H9 (cell line): ENCODE data around the gene OSBPL10. TPM values are rescaled to one million over a fixed set of nuclear protein-coding genes. Genes with fewer than 3 reads are reported as not detected.

Experiments
- DNase-seq: peaks from one replicate; pipeline ENCODE4 v3.0.0-alpha.2; 2017
- H2AFZ ChIP-seq: one replicate; pipeline ENCODE4 v1.6.1; 2013; ENCODE audit warnings: mild to moderate bottlenecking, low read length, control low read depth, moderate library complexity
- H2AK5ac ChIP-seq: 2 replicates; pipeline ENCODE4 v1.6.1; 2013; ENCODE audit warnings: low read length, control low read depth, mixed read lengths; ENCODE audit not compliant: insufficient read length
- H2BK120ac ChIP-seq: one replicate; pipeline ENCODE4 v1.6.1; 2013; ENCODE audit warnings: low read depth, mild to moderate bottlenecking, low read length, control low read depth, inconsistent platforms; ENCODE audit not compliant: poor library complexity, severe bottlenecking
- H2BK12ac ChIP-seq: 2 replicates; pipeline ENCODE4 v1.6.1; 2013; ENCODE audit warnings: low read length, control low read depth, mixed read lengths, low read depth; ENCODE audit not compliant: insufficient read length
- H2BK15ac ChIP-seq: 2 replicates; pipeline ENCODE4 v1.6.1; 2013; ENCODE audit warnings: low read depth, low read length, control low read depth
- H2BK20ac ChIP-seq: one replicate; pipeline ENCODE4 v1.6.1; 2013; ENCODE audit warnings: low read depth, mild to moderate bottlenecking, low read length, control low read depth, inconsistent platforms; ENCODE audit not compliant: poor library complexity, severe bottlenecking
- H2BK5ac ChIP-seq: 2 replicates; pipeline ENCODE4 v1.6.1; 2013; ENCODE audit warnings: low read length, control low read depth, mixed read lengths; ENCODE audit not compliant: insufficient read length
- H3K14ac ChIP-seq: 2 replicates; pipeline ENCODE4 v1.6.1; 2013; ENCODE audit warnings: low read length, control low read depth; ENCODE audit not compliant: insufficient read depth
- H3K18ac ChIP-seq: 2 replicates; pipeline ENCODE4 v1.6.1; 2013; ENCODE audit warnings: low read depth, mild to moderate bottlenecking, mixed read lengths, low read length, control low read depth; ENCODE audit not compliant: insufficient read length
- H3K23ac ChIP-seq: 2 replicates; pipeline ENCODE4 v1.6.1; 2013; ENCODE audit warnings: low read length, control low read depth, mixed read lengths, low read depth; ENCODE audit not compliant: insufficient read length
- H3K23me2 ChIP-seq: 2 replicates; pipeline ENCODE4 v1.6.1; 2013; ENCODE audit warnings: low read depth, mild to moderate bottlenecking, mixed read lengths, low read length, control low read depth; ENCODE audit not compliant: insufficient read length, poor library complexity, severe bottlenecking
- H3K27ac ChIP-seq: 2 replicates; pipeline ENCODE4 v1.5.1; 2013; ENCODE audit warnings: low read length, control low read depth, mixed read lengths, low read depth; ENCODE audit not compliant: insufficient read length
- H3K27me3 ChIP-seq: 2 replicates; pipeline ENCODE4 v1.6.1; 2013; ENCODE audit warnings: low read length, control low read depth, inconsistent platforms; ENCODE audit not compliant: insufficient read depth
- H3K4ac ChIP-seq: 2 replicates; pipeline ENCODE4 v1.6.1; 2013; ENCODE audit warnings: low read depth, mild to moderate bottlenecking, control low read depth, inconsistent platforms, low read length, moderate library complexity
- H3K4me1 ChIP-seq: 2 replicates; pipeline ENCODE4 v1.6.1; 2013; ENCODE audit warnings: low read length, control low read depth, inconsistent platforms; ENCODE audit not compliant: insufficient read depth
- H3K4me2 ChIP-seq: 2 replicates; pipeline ENCODE4 v1.6.1; 2013; ENCODE audit warnings: low read length, control low read depth, mixed read lengths; ENCODE audit not compliant: insufficient read length, insufficient read depth
- H3K56ac ChIP-seq: 2 replicates; pipeline ENCODE4 v1.6.1; 2013; ENCODE audit warnings: low read depth, mild to moderate bottlenecking, mixed read lengths, low read length, control low read depth; ENCODE audit not compliant: insufficient read length
- H3K79me1 ChIP-seq: 2 replicates; pipeline ENCODE4 v1.6.1; 2013; ENCODE audit warnings: low read depth, mild to moderate bottlenecking, moderate library complexity, low read length, control low read depth, inconsistent platforms; ENCODE audit not compliant: insufficient read depth, poor library complexity, severe bottlenecking
- H3K79me2 ChIP-seq: 2 replicates; pipeline ENCODE4 v1.6.1; 2013; ENCODE audit warnings: low read length, control low read depth, inconsistent platforms; ENCODE audit not compliant: insufficient read depth
- H3K9ac ChIP-seq: 2 replicates; pipeline ENCODE4 v1.6.1; 2013; ENCODE audit warnings: low read length, control low read depth, mixed read lengths; ENCODE audit not compliant: insufficient read length; ENCODE audit errors: extremely low read depth
- H3K9me3 ChIP-seq: one replicate; pipeline ENCODE4 v1.6.1; 2013; ENCODE audit warnings: low read depth, low read length, inconsistent platforms; ENCODE audit not compliant: control insufficient read depth
- H3T11ph ChIP-seq: one replicate; pipeline ENCODE4 v1.6.1; 2013; ENCODE audit warnings: mild to moderate bottlenecking, low read length, control low read depth, inconsistent platforms
- H4K20me1 ChIP-seq: one replicate; pipeline ENCODE4 v1.6.1; 2013; ENCODE audit not compliant: control insufficient read depth, insufficient read length, insufficient read depth
- H4K5ac ChIP-seq: 2 replicates; pipeline ENCODE4 v1.6.1; 2013; ENCODE audit warnings: low read depth, mild to moderate bottlenecking, mixed read lengths, low read length, control low read depth; ENCODE audit not compliant: insufficient read length
- H4K8ac ChIP-seq: replicated peaks from 2 replicates; pipeline ENCODE4 v1.6.1; 2013; ENCODE audit warnings: low read length, control low read depth, mixed read lengths, low read depth; ENCODE audit not compliant: insufficient read length
- H4K91ac ChIP-seq: 2 replicates; pipeline ENCODE4 v1.6.1; 2013; ENCODE audit warnings: low read depth, mild to moderate bottlenecking, moderate library complexity, mixed read lengths, low read length, control low read depth; ENCODE audit not compliant: insufficient read length
- H3K27ac Mint-ChIP-seq, 3 experiments: 2 replicates in 2 of 3; 3 replicates in 1 of 3; pipeline ENCODE4 v1.8.0; 2020 to 2021; ENCODE audit warnings: mixed read lengths in 3 of 3, mild to moderate bottlenecking in 1 of 3, moderate library complexity in 1 of 3
- H3K27me3 Mint-ChIP-seq: 2 replicates; pipeline ENCODE4 v1.8.0; 2021; ENCODE audit warnings: low read depth, mild to moderate bottlenecking, moderate library complexity, mixed read lengths
- H3K36me3 Mint-ChIP-seq, 3 experiments: 2 replicates in 2 of 3; 3 replicates in 1 of 3; pipeline ENCODE4 v1.8.0; 2020 to 2021; ENCODE audit warnings: low read depth in 3 of 3, mixed read lengths in 3 of 3; ENCODE audit not compliant: insufficient read depth in 1 of 3
- H3K4me1 Mint-ChIP-seq, 2 experiments: 2 replicates each; pipeline ENCODE4 v1.8.0; 2020; ENCODE audit warnings: mixed read lengths in 2 of 2
- H3K4me3 Mint-ChIP-seq, 2 experiments: 2 replicates in 1 of 2; 3 replicates in 1 of 2; pipeline ENCODE4 v1.8.0; 2020 to 2021; ENCODE audit warnings: mild to moderate bottlenecking in 2 of 2, mixed read lengths in 2 of 2, moderate library complexity in 1 of 2
- H3K9me3 Mint-ChIP-seq, 2 experiments: 2 replicates in 1 of 2; 3 replicates in 1 of 2; pipeline ENCODE4 v1.8.0; 2020; ENCODE audit warnings: mild to moderate bottlenecking in 2 of 2, mixed read lengths in 2 of 2, moderate library complexity in 1 of 2
- WGBS: extraction: QIAGEN DNeasy Blood & Tissue Kit; methylation state at CpG from one replicate; pipeline ENCODE4 v1.1.7; 2013; ENCODE audit warnings: missing lambda C conversion rate, low lambda C conversion rate, mixed read lengths; ENCODE audit not compliant: insufficient read length; ENCODE audit errors: extremely low coverage; 5-methylcytosine and 5-hydroxymethylcytosine counted together
- total RNA-seq: library from RNA; stranded (reverse); gene quantifications from 2 replicates; pipeline ENCODE4 v1.2.1, GENCODE V29; 2021
- TF ChIP-seq, protein P1 (sequence below): fragments of 200-600 bp; sonication (generic); conservative IDR thresholded peaks from 3 replicates; pipeline ENCODE4 v1.8.0; 2021; ENCODE audit warnings: antibody characterized with exemption, mild to moderate bottlenecking

OSBPL10 gene
- total RNA-seq, 1 experiment from 2014 or later, result 42.7 TPM

DNA sequence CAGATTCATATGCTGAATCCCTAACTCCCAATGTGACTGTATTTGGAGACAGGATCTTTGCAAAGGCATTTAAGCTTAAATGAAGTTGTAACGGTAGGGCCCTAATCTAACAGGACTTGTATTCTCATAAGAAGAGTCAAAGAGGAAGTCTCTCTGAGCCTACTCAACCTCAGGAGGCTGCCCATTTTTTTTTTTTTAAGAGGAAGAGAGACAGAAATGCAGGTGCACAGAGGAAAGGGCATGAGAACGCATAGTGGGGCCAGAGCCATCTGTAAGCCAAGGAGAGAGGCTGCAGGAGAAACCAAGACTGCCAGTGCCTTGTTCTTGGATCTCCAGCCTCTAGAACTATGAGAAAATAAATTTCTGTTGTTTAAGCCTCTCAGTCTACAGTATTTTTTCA lies 28.9 kb upstream of the OSBPL10 start:
- H3K18ac ChIP-seq, result no peak overlapping the region
- no peak overlapping the region for H2AFZ ChIP-seq
- H3K27ac ChIP-seq, result no peak overlapping the region
- Mint-ChIP-seq H3K9me3 (peaks cover 21 to 26% of the 10 kb centered on the region in 2 experiments), H3K27me3 (no peaks in the 10 kb centered on the region; the same call in none of the 2 replicates), H3K27ac (no peak overlapping the region), H3K4me1 (peaks cover 0 to 2% of the 10 kb centered on the region in 2 experiments; a peak in 1 of 4 replicates), H3K36me3 (peaks cover 4 to 16% (median 5%) of the 10 kb centered on the region in 3 experiments; a peak in 6 of 7 replicates), H3K4me3 (no peak overlapping the region)
- no peak overlapping the region for H2BK15ac ChIP-seq
- no peak for DNase-seq
- no peaks in the 10 kb centered on the region for H3K9me3 ChIP-seq
- no peaks in the 10 kb centered on the region for H3K23me2 ChIP-seq
- no peaks in the 10 kb centered on the region for H3K79me2 ChIP-seq
- no peak overlapping the region for H4K8ac ChIP-seq
- H3K23ac ChIP-seq, result no peak overlapping the region
- no peaks in the 10 kb centered on the region for H3K27me3 ChIP-seq
- no peak overlapping the region for H3K9ac ChIP-seq
- H2AK5ac ChIP-seq, result no peak overlapping the region
- no peak overlapping the region for H4K5ac ChIP-seq
- H3K4me2 ChIP-seq, result no peak overlapping the region
- no peaks in the 10 kb centered on the region for H3K79me1 ChIP-seq
- H3K56ac ChIP-seq, result no peak overlapping the region
- TF ChIP-seq, protein P1, sequence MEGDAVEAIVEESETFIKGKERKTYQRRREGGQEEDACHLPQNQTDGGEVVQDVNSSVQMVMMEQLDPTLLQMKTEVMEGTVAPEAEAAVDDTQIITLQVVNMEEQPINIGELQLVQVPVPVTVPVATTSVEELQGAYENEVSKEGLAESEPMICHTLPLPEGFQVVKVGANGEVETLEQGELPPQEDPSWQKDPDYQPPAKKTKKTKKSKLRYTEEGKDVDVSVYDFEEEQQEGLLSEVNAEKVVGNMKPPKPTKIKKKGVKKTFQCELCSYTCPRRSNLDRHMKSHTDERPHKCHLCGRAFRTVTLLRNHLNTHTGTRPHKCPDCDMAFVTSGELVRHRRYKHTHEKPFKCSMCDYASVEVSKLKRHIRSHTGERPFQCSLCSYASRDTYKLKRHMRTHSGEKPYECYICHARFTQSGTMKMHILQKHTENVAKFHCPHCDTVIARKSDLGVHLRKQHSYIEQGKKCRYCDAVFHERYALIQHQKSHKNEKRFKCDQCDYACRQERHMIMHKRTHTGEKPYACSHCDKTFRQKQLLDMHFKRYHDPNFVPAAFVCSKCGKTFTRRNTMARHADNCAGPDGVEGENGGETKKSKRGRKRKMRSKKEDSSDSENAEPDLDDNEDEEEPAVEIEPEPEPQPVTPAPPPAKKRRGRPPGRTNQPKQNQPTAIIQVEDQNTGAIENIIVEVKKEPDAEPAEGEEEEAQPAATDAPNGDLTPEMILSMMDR, result no peak
- no peaks in the 10 kb centered on the region for H4K20me1 ChIP-seq
- WGBS, result no CpG with 5 or more reads among the region's 2 CpGs
- no peak overlapping the region for H2BK12ac ChIP-seq
- no peak overlapping the region for H4K91ac ChIP-seq
- H2BK120ac ChIP-seq, result no peak overlapping the region
- no peak overlapping the region for H3K4ac ChIP-seq
- H2BK5ac ChIP-seq, result no peak overlapping the region
- no peak overlapping the region for H2BK20ac ChIP-seq
- no peak overlapping the region for H3K14ac ChIP-seq
- no peaks in the 10 kb centered on the region for H3K4me1 ChIP-seq
- H3T11ph ChIP-seq, result no peak overlapping the region
